ENCODE results near the gene RINL.

DNA sequence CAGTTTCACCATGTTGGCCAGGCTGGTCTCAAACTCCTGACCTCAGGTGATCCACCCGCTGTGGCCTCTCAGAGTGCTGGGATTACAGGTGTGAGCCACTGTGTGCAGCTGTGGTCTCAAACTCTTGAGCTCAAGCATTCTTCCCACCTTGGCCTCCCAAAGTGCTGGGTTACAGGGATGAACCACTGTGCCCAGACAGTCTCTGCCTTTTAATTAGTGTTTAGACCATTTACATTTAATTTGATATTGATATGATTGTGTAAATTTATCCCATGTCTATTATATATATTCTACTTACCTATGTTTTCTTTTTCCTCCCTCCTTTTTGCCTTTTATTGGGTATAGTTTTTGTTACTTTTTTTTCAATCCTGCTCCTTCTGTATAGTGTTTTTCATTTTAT, 23.6 kb upstream of the RINL start:
- TF ChIP-seq GABPA (IDR thresholded peaks at IDR 0.05; ENCODE audit: borderline replicate concordance, insufficient read depth, low read length) = no peak
- no peak for TF ChIP-seq EGR1 (IDR thresholded peaks at IDR 0.05; ENCODE audit: borderline replicate concordance, low read depth, low read length)
- no peak for TF ChIP-seq POLR2A (IDR thresholded peaks at IDR 0.05; ENCODE audit: control extremely low read depth in 1 of 2, low read depth in 2 of 2, low read length in 2 of 2)
- TF ChIP-seq CTCF (IDR thresholded peaks at IDR 0.05; ENCODE audit: control extremely low read depth in 1 of 3, insufficient read depth in 1 of 3, low read depth in 1 of 3, low read length in 3 of 3) = no peak
- no peak for TF ChIP-seq GTF2F1 (IDR thresholded peaks at IDR 0.05; ENCODE audit: borderline replicate concordance, low read depth, low read length)
- TF ChIP-seq CHD7 (IDR thresholded peaks at IDR 0.05; ENCODE audit: insufficient replicate concordance, low read length) = no peak
- TF ChIP-seq CHD2 (IDR thresholded peaks at IDR 0.05; ENCODE audit: low read length) = no peak
- no peak for TF ChIP-seq JUN (IDR thresholded peaks at IDR 0.05; ENCODE audit: low read depth, low read length)
- TF ChIP-seq BACH1 (IDR thresholded peaks at IDR 0.05; ENCODE audit: low read length) = no peak
- TF ChIP-seq SIN3A (conservative IDR thresholded peaks at IDR 0.05 in 1 of 2, IDR thresholded peaks at IDR 0.05 in 1 of 2; ENCODE audit: low read depth in 1 of 2, low read length in 2 of 2) = no peak

All from H1 (cell line).